ENCODE data around the gene SLC27A3.

GRCh38 chr1:153794624-153795329 lies 19.6 kb downstream of the SLC27A3 start:
- TF ChIP-seq POLR2A (IDR thresholded peaks at IDR 0.05) = no peak
- TF ChIP-seq CTCF (IDR thresholded peaks at IDR 0.05) = no peak

Data from uterus (tissue), 2 donors.